ENCODE measurements around the gene TMEM134.

TMEM134 gene

GRCh38 chr11:67500831-67501715 is 32.0 kb upstream of the TMEM134 start:
- no peak for DNase-seq (ENCODE audit: low read depth in 2 of 2)

- no peak for DNase-seq (ENCODE audit: low read depth in 2 of 2)
Measured at GRCh38 chr11:67500484-67500821, 31.4 kb upstream of the TMEM134 start.

- DNase-seq (ENCODE audit: low read depth in 2 of 2), result no peak
Measured at GRCh38 chr11:67499808-67500483, 30.9 kb upstream of the TMEM134 start.

DNA sequence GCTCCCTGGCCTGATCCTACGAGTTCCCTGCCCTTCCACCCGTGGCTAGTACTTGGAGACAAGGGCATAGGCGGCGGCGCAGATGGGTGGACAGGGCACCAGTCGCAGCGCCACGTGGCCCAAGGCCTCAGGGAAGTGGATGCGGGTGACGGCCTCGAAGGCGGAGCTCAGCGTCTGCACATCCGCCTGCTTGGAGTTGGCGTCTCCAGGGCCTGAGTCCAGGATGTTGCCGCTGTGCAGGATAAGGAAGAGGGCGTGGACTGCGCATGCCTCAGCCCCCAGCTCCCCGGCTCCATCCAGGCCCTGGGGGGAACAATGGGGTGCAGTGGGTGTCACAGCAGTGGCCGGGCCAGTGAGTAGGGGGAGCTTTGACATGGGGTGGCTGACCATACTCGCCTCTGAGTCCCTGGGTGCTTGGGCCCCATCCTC is 29.5 kb upstream of the TMEM134 start:
- no peak for DNase-seq (ENCODE audit: low read depth in 2 of 2)

DNA sequence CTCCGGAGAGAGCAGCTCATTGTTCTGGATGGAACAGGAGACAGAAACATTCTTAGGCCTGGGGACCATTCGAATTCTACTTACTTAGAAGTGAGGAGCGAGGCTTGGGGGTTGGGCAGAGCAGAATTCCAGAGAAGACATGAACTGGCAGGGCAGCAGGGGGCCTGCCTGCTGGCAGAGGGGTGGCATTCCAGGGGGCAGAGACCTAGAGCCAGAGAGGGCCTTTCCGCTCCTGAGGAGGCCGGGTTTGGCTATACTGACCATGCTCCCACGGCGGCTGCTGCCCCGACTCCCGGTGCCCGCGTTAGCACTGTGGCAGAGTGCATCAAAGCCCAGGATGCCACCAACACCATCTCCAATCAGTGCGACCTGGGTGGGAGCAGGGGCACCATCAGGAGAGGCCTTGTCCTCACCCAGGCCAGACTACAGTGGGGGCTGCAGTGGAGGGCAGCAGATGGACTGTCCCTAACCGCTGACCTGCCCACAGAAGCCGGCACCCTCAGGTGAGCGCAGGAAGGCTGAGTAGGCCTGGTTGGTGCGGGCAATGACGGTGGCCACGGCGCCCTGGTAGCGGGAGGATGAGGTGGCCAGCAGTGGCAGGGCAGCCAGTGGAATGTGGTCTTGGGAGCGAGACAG is 28.7 kb upstream of the TMEM134 start:
- DNase-seq (ENCODE audit: low read depth in 2 of 2), result no peak

DNA sequence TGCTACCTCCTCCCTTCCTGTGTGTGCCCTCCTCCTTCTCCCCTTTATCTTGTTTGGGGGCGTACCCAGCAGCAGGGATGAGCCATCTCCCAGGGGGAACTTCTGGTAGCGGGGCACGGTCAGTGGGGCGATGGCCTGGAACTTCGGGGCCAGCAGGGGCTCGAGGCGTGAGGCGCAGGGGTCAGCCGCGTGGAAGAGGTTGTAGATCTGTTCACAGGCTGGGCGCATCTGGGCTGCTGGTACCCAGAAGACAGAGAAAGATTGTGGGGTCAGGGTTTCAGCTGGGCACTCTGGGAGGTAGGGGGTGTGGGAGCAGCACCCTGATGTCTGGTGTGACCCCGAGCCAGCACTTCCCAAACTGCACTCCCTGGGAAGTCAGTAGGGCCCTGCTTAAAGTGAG is 27.1 kb upstream of the TMEM134 start:
- DNase-seq (ENCODE audit: low read depth in 2 of 2), result no peak

DNA sequence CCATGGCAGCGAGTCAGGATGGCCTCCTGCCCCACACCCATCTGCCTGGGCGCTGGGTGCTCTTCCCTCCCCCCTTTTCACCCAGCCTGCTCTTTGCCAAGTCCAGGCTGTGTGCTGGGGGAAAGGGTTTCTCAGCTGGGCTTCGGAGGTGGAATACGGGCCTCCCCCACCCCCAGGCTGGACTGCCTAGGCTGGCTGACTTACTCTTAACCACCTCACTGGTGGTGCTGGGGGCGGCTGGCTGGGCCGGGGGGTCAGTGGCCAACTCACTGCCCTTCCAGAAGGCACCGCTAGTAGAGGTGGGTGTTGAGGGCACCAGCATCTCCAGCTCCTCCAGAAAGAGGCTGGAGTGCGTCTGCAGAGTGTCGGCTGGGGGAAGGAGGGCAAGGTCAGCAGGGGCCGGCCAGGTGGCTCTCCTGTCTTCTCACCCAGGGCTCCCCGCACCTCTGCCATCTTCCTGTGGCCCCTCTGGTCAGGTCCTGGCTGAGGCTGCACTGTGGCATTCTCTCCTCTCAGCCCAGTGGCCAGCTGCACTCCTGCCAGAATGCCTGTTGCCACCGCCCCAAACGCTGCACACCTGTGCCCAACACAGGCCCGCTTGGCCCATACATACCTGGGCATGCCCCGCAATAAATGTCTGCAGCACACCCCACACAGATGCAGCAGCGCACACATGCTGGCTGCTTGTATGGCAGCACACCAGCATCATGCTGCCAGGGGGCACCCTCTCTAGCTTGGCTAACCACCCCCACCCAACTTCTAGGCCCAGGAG is 26.4 kb upstream of the TMEM134 start:
- no peak for DNase-seq (ENCODE audit: low read depth in 2 of 2)

DNA sequence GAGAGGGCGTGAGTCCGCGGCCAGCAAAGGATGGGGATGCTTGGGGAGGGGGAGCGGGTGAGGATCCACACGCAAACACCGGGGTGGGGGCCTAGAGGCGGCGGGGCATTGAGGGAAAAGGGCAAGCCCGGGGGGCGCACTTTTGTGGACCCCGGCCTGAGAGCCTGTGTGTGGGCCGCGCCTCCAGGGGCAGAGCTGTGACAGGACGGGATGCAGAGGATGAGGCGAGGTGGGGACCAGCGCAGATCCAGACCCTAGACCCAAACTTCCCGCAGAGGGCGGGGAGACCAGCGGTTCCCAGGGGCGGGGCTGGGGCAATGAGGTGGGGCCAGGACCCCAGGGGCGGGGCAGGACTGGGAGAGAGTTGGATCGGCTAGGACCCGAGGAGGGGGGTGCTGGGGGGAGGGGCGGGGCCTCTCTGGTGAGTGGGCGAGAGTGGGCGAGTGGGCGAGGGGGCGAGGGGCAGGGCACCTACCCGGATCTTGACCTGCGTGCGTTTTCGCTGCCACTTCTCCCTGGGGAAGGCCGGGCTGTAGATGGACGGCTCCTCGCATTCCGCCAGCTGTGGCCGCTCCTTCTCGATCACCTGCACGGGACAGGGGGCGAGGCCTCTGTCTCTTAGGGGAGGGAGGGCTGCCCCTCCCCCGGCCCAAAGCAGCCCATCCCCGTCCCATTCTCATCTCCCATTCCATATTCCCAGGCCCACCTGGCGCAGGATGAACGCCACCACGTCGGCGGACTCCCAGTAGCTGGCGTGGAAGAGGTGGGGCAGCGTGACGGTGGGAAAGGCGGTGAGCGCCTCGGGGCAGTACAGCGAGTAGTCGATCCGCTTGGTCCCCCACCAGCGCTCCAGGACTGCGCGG is 25.6 kb upstream of the TMEM134 start:
- DNase-seq (ENCODE audit: low read depth in 2 of 2), result no peak

DNA sequence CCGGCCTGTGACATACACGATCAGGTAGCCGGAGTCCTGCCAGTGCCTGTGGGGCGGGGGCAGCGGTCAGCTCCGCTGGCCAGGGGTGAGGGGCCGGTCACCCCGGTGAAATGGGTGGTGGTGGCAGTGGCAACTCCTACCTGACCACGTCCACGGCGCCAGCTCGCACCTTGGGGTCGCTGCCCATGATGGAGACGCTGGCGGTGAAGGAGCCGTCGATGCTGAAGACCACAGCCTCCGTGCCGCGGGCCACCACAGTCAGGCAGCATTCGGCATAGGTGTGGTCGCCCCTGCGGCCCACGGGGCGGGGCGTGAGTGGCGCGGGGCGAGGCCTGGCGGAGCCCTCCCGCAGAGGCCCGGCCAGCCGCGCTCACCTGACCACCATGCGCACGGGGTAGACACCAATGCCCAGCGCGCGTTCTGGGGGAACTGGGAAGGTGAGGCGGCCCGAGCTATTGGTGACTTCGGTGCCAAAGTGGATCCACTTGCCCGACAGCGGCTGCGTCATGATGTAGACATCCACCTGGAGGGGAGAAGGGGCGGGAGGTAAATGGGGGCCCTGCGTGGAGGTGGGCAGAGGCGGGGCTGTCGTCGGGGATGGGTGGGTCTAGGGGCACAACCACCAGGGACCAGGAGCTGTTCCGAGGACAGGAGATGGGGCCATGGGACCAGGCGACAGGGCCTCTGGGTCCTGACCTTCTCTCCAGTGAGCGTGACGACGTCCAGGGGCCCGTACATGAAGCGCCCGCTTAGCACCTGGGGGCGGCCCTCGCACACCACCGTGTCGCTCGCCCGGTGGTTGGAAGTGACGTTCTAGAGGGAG is 24.7 kb upstream of the TMEM134 start:
- no peak for DNase-seq (ENCODE audit: low read depth in 2 of 2)

GRCh38 chr11:67492801-67493547 is 23.9 kb upstream of the TMEM134 start:
- no peak for DNase-seq (ENCODE audit: low read depth in 2 of 2)

DNA sequence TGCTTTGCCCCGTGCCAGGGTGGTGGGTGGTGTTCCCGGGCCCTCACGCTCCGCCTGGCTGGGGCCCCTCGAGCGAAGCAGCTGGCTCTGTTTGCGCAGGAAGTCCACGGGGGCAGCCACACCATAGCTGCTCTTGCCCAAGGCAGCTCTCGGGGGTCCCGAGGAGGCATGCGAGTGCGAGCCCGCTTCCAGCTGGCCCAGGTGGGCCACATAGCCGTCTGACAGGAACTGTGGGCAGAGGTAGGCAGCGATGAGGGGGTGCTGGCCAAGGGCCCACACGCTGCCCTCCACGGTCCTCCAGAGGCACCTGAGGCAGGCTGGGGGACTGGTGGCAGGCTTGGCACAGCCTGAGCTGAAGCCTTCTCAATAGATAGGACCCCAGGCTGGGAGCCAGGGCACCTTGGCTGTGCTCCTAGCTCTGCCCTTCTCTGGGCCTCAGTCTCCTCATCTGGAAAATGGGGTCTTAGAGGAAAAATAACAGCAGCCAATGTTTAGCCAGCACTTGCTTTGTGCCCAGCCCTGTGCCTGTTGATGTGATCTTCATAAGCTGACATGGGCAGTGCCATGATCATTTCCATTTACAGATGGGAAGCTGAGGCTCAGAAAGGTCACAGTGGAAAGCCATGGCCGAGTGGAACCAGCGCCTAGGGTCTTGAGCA is 23.1 kb upstream of the TMEM134 start:
- DNase-seq (ENCODE audit: low read depth in 2 of 2), result no peak

DNA sequence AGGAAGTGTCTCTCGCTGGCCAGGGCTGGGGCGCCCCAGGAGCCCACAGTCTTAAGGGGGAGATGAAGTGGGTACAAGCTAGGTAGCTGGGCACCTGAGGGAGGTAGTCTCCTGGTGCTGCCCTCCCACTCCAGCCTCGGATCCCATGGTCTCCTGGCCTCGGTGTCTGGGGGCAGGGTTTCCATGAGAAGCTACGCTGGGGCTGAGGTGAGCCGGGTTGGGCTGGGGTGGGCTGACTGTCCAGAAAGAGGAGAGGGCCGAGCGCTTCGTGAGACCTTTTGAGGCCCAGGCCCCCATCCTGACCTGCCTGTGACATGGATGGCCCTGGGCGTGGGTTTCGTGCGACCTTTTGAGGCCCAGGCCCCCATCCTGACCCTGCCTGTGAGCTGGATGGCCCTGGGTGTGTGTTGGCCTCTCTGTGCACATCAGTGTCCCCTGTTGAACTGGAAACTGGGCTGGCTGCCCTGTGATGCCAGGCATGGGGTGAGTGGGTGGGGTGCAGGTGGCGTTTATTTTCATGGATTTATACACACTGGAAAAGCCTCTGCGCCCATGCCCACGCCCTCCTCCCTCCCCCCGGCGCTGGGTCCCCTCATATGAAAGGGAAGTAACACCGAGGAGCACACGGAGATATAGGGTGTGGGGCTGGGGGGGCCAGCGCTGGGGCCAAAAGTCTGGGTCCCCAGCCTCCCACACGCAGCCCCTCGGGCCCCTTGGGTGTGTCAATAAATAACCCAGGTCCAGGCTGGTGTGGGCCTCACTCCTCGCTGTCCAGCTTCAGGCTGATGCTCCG is 22.4 kb upstream of the TMEM134 start:
- DNase-seq (ENCODE audit: low read depth in 2 of 2), result no peak

- DNase-seq (ENCODE audit: low read depth in 2 of 2), result no peak
Measured at GRCh38 chr11:67490727-67491065, 21.6 kb upstream of the TMEM134 start.

- DNase-seq (ENCODE audit: low read depth in 2 of 2), result no peak
Measured at GRCh38 chr11:67489885-67490726, 21.1 kb upstream of the TMEM134 start.

- no peak for DNase-seq (ENCODE audit: low read depth in 2 of 2)
Measured at GRCh38 chr11:67489203-67489884, 20.3 kb upstream of the TMEM134 start.

- DNase-seq (ENCODE audit: low read depth in 2 of 2), result no peak
Measured at GRCh38 chr11:67486481-67487195, 17.6 kb upstream of the TMEM134 start.

All from stimulated activated CD4-positive, alpha-beta T cell treated with anti-CD3 and anti-CD28 coated beads, Interleukin-1b, Interleukin-23, amount 100 ng/mL, for 4 hours (primary cell).